Left lung (tissue), 10 donors: ENCODE results near the gene KCNIP4. TPM values are rescaled to one million over a fixed set of nuclear protein-coding genes. Genes with fewer than 3 reads are reported as not detected.

Experiments
- ATAC-seq: fragments of 200-7000 bp; cut with Tn5 transposase; one replicate; pipeline ENCODE4 v1.9.1; 2020; ENCODE audit warnings: moderate library complexity
- DNase-seq, 4 donors: peaks; one replicate each; pipeline ENCODE4 v3.0.0-alpha.2; 2013 to 2020
- H3K27ac ChIP-seq, 2 donors: fragments of 200-600 bp; sonication (generic) in 1 of 2; one replicate each; pipeline versions ENCODE4 v1.5.0 to v1.8.0; 2020 to 2021
- H3K27me3 ChIP-seq, 2 donors: fragments of 200-600 bp; sonication (generic) in 1 of 2; one replicate each; pipeline versions ENCODE4 v1.5.0 to v1.8.0; 2020 to 2021
- H3K36me3 ChIP-seq, 2 donors: fragments of 200-600 bp; sonication (generic) in 1 of 2; one replicate each; pipeline versions ENCODE4 v1.5.0 to v1.8.0; 2020 to 2021
- H3K4me1 ChIP-seq, 2 donors: fragments of 200-600 bp; one replicate each; pipeline ENCODE4 v1.8.0; 2021
- H3K4me3 ChIP-seq, 2 donors: fragments of 200-600 bp; sonication (generic) in 1 of 2; one replicate each; pipeline versions ENCODE4 v1.5.0 to v1.8.0; 2020 to 2021; ENCODE audit warnings: mild to moderate bottlenecking in 1 of 2
- H3K9me3 ChIP-seq, 2 donors: fragments of 200-600 bp; sonication (generic) in 1 of 2; one replicate each; pipeline versions ENCODE4 v1.5.0 to v1.8.0; 2020 to 2021
- CTCF ChIP-seq, 2 donors: fragments of 200-600 bp; sonication (generic) in 1 of 2; IDR thresholded peaks; one replicate each; pipeline versions ENCODE4 v1.5.0 to v1.8.0; 2021; ENCODE audit warnings: antibody characterized with exemption in 2 of 2
- intact Hi-C, 2 donors: fragments of 100-400 bp; cut with DNase I; formaldehyde crosslinking; loops; one replicate each; pipeline versions ENCODE4 v1.11.2 to v1.14.2; 2022
- polyA plus RNA-seq, 6 donors: library from polyadenylated mRNA; unstranded; fragments of 120-200 nt; gene quantifications; one replicate each; pipeline ENCODE4 v1.2.1, GENCODE V29; 2013; ENCODE audit not compliant: insufficient read length in 6 of 6
- total RNA-seq, 2 donors: library from RNA; stranded (reverse); fragmentation: NEBNext Ultra II Directional; extraction: Animal tissue kit (Norgen Biotek cat#: 25700); gene quantifications; one replicate each; pipeline ENCODE4 v1.2.1, GENCODE V29; 2021
- donor health status: DM: no; HTN: yes; CAD: no.
- donor health status: DM: no; HTN: no; CAD: no.

The KCNIP4 gene
- total and polyA plus RNA-seq, 8 donors: 2.8 to 5.4 (median 4.9) TPM; not detected in 2

GRCh38 chr4:21139327-21139726 lies 809.2 kb downstream of the KCNIP4 start:
- Histone ChIP-seq H3K4me1 (no peaks in the 10 kb centered on the region), H3K36me3 (no peaks in the 10 kb centered on the region), H3K27ac (no peak overlapping the region), H3K9me3 (no peaks in the 10 kb centered on the region), H3K27me3 (no peaks in the 10 kb centered on the region), H3K4me3 (no peak overlapping the region)
- ATAC-seq (no peak), DNase-seq (no peak)
- TF ChIP-seq CTCF (IDR thresholded peaks at IDR 0.05): no peak
- intact Hi-C loops: loop anchor here in 1 of 2 donors (10.0 kb wide), 1 partner anchor 365 kb away; no protein-coding TSS in a partner anchor

GRCh38 chr4:21136051-21136630 lies 812.4 kb downstream of the KCNIP4 start:
- H3K9me3 ChIP-seq: no peaks in the 10 kb centered on the region
- no peak for DNase-seq
- intact Hi-C loops: loop anchor here in 1 of 2 donors (10.0 kb wide), 1 partner anchor 361 kb away; no protein-coding TSS in a partner anchor

GRCh38 chr4:21134994-21135393 lies 813.6 kb downstream of the KCNIP4 start:
- DNase-seq (peak in 1 of 4 donors; percentile 21), ATAC-seq (peak; percentile 70)
- no peaks in the 10 kb centered on the region for H3K36me3 ChIP-seq
- TF ChIP-seq CTCF (IDR thresholded peaks at IDR 0.05): no peak
- no peaks in the 10 kb centered on the region for H3K4me1 ChIP-seq
- H3K4me3 ChIP-seq: no peak overlapping the region
- intact Hi-C loops: loop anchor here in 1 of 2 donors (10.0 kb wide), 1 partner anchor 360 kb away; no protein-coding TSS in a partner anchor
- H3K27me3 ChIP-seq: no peaks in the 10 kb centered on the region
- no peaks in the 10 kb centered on the region for H3K9me3 ChIP-seq
- H3K27ac ChIP-seq: no peak overlapping the region

More at GRCh38 chr4:21136051-21136630, 812.4 kb downstream of the KCNIP4 start:
- no peaks in the 10 kb centered on the region for H3K36me3 ChIP-seq
- H3K27ac ChIP-seq: no peak overlapping the region
- no peaks in the 10 kb centered on the region for H3K27me3 ChIP-seq
- H3K4me1 ChIP-seq: no peaks in the 10 kb centered on the region
- no peak for ATAC-seq
- H3K4me3 ChIP-seq: no peak overlapping the region
- TF ChIP-seq CTCF (IDR thresholded peaks at IDR 0.05): no peak

GRCh38 chr4:21130606-21131005 lies 818.0 kb downstream of the KCNIP4 start:
- Histone ChIP-seq H3K27ac (no peak overlapping the region), H3K27me3 (no peaks in the 10 kb centered on the region), H3K9me3 (no peaks in the 10 kb centered on the region), H3K4me3 (no peak overlapping the region), H3K4me1 (no peaks in the 10 kb centered on the region), H3K36me3 (no peaks in the 10 kb centered on the region)
- ATAC-seq: no peak
- intact Hi-C loops: loop anchor here in 1 of 2 donors (10.0 kb wide), 1 partner anchor 356 kb away; no protein-coding TSS in a partner anchor
- no peak for TF ChIP-seq CTCF (IDR thresholded peaks at IDR 0.05)
- no peak for DNase-seq

GRCh38 chr4:21126014-21126512 lies 822.5 kb downstream of the KCNIP4 start:
- Histone ChIP-seq H3K4me1 (no peaks in the 10 kb centered on the region), H3K9me3 (peaks cover 0 to 17% of the 10 kb centered on the region in 2 donors), H3K27me3 (no peaks in the 10 kb centered on the region), H3K36me3 (no peaks in the 10 kb centered on the region), H3K27ac (no peak overlapping the region), H3K4me3 (no peak overlapping the region)
- intact Hi-C loops: no loop called here
- DNase-seq (no peak), ATAC-seq (no peak)
- TF ChIP-seq CTCF (IDR thresholded peaks at IDR 0.05): no peak
